ENCODE measurements around the gene RALGPS1. TPM values are rescaled to one million over a fixed set of nuclear protein-coding genes. Genes with fewer than 3 reads are reported as not detected.

RALGPS1 gene
- total RNA-seq, 2 experiments from 2014 or later: 1.9 to 2.2 TPM

DNA sequence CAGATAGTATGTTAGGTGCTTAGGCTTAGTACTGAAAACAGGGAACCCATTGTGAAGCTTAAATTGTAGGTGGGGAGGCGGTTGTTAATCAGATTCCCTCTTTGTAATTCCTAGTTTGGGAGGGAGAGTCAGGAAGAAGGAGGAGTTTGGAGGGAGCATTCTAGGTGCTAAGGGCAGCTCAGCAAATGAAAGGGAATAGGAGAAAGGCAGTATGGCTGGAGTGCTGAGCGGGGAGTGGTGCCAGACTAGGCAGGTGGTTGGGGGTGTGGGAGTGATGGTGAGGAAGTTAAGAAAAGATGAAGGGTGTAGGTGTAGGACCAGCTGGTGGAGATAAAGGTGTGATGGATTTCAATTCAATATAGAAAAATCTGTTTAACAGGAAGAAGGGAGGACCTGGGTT is 338.9 kb downstream of the RALGPS1 start:
- H3K9me3 Mint-ChIP-seq: no peaks in the 10 kb centered on the region
- H3K4me1 Mint-ChIP-seq (ENCODE audit: low read depth): no peaks in the 10 kb centered on the region
- ATAC-seq (no peak), DNase-seq (no peak)
- intact Hi-C loops (cut with micrococcal nuclease): no loop called here
- peaks cover 4% of the 10 kb centered on the region for H3K27me3 Mint-ChIP-seq
- no peaks in the 10 kb centered on the region for H3K36me3 Mint-ChIP-seq (ENCODE audit: low read depth)
- TF ChIP-seq, protein P1, sequence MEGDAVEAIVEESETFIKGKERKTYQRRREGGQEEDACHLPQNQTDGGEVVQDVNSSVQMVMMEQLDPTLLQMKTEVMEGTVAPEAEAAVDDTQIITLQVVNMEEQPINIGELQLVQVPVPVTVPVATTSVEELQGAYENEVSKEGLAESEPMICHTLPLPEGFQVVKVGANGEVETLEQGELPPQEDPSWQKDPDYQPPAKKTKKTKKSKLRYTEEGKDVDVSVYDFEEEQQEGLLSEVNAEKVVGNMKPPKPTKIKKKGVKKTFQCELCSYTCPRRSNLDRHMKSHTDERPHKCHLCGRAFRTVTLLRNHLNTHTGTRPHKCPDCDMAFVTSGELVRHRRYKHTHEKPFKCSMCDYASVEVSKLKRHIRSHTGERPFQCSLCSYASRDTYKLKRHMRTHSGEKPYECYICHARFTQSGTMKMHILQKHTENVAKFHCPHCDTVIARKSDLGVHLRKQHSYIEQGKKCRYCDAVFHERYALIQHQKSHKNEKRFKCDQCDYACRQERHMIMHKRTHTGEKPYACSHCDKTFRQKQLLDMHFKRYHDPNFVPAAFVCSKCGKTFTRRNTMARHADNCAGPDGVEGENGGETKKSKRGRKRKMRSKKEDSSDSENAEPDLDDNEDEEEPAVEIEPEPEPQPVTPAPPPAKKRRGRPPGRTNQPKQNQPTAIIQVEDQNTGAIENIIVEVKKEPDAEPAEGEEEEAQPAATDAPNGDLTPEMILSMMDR (IDR thresholded peaks at IDR 0.05): no peak
- ChIA-PET POLR2A (no interaction called here), CTCF (no interaction called here)
- H3K27ac Mint-ChIP-seq: no peak overlapping the region
- no peak overlapping the region for H3K4me3 Mint-ChIP-seq

DNA sequence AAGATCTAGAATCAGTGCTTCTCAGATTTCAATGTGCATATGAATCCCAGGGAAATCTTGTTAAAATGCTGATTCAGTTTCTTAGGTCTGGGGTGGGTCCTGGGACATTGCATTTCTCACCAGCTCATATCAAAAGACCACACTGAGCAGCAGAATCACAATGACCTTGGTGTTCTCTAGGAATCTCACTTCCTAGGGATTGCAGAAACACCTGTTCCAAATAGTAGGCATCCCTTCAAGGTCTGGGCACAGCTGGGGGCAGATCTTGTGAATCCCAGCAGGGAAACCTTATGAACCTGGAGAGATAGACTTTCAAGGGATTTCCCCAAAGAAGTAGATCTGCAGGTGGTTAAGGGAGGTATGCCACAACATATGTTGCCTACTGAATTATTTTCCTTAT is 341.1 kb downstream of the RALGPS1 start:
- Mint-ChIP-seq H3K27me3 (peaks cover 3% of the 10 kb centered on the region), H3K36me3 (ENCODE audit: low read depth) (no peaks in the 10 kb centered on the region), H3K27ac (no peak overlapping the region), H3K9me3 (no peaks in the 10 kb centered on the region), H3K4me1 (ENCODE audit: low read depth) (no peaks in the 10 kb centered on the region), H3K4me3 (no peak overlapping the region)
- ChIA-PET POLR2A (no interaction called here), CTCF (no interaction called here)
- no peak for DNase-seq
- TF ChIP-seq, protein P1 (IDR thresholded peaks at IDR 0.05): no peak
- ATAC-seq: no peak
- intact Hi-C loops (cut with micrococcal nuclease): no loop called here

DNA sequence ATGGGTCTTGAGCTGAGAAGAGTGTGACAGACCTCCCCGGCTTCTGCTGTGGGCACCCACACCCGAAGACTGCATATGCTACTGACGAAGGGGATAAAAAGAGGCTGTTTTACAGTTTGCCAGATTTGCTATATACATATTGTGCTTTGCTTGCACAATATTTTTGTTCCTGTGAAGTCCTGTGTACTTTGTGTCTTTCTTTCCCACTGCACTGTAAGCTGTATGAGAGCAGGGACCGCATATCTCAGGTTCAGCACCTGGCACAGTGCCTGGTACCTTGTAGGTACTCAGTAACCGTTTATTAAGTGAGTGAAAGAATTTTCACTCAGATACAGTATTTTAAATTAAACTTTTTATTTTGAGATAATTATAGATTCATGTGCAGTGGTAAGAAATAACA is 341.7 kb downstream of the RALGPS1 start:
- no peak overlapping the region for H3K4me3 Mint-ChIP-seq
- POLR2A ChIA-PET: no interaction called here
- DNase-seq (no peak), ATAC-seq (no peak)
- TF ChIP-seq, protein P1 (IDR thresholded peaks at IDR 0.05): no peak
- H3K27ac Mint-ChIP-seq: no peak overlapping the region
- intact Hi-C loops (cut with micrococcal nuclease): no loop called here
- CTCF ChIA-PET: no interaction called here
- no peaks in the 10 kb centered on the region for H3K9me3 Mint-ChIP-seq
- peaks cover 1% of the 10 kb centered on the region for H3K27me3 Mint-ChIP-seq
- H3K36me3 Mint-ChIP-seq (ENCODE audit: low read depth): no peaks in the 10 kb centered on the region
- no peaks in the 10 kb centered on the region for H3K4me1 Mint-ChIP-seq (ENCODE audit: low read depth)

DNA sequence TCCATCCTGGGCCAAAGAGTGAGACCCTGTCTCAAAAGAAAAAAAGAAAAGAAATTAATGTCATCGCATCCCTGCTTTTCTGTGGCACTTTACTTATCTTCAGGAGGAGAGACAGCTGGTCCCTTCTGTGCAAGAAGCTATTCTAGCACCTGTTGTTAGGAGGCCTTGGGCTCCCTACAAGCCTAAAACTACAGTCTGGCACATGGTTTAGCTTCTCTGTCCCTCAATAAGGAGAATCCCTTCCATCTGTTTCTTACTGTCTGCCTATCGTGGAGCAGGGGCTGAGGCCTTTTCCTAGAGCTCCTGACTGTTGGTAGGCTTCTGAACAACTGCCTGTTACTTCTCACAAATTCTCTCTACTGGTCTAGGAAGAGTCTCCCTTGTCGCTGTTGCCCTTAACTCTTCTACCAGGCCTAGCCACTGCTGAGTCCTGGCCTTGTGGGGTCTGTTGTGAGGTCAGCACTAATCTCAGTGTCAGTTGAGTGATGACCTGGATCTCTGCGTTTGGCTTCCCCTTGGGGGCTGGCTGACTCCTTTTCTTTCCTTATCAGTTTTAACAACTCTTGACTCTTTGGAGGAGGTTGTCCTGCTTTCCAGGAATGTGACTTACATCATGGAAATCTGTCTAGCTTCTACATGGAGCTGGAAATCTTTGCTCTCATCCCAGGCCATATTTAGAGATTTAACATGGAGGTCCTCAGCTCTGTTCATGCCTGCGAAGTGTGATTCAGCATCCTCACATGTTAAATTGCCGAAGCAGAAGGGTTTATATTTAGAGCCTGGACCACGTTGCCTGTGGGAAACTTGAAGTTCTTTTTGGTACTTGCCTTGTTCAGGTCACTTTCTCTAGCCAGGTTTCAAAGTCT is 344.3 kb downstream of the RALGPS1 start:
- Mint-ChIP-seq H3K27ac (no peak overlapping the region), H3K36me3 (ENCODE audit: low read depth) (no peaks in the 10 kb centered on the region), H3K4me1 (ENCODE audit: low read depth) (no peaks in the 10 kb centered on the region), H3K4me3 (no peak overlapping the region), H3K27me3 (no peaks in the 10 kb centered on the region), H3K9me3 (no peaks in the 10 kb centered on the region)
- DNase-seq (no peak), ATAC-seq (no peak)
- POLR2A ChIA-PET: no interaction called here
- intact Hi-C loops (cut with micrococcal nuclease): no loop called here
- CTCF ChIA-PET: no interaction called here
- TF ChIP-seq, protein P1 (IDR thresholded peaks at IDR 0.05): no peak

DNA sequence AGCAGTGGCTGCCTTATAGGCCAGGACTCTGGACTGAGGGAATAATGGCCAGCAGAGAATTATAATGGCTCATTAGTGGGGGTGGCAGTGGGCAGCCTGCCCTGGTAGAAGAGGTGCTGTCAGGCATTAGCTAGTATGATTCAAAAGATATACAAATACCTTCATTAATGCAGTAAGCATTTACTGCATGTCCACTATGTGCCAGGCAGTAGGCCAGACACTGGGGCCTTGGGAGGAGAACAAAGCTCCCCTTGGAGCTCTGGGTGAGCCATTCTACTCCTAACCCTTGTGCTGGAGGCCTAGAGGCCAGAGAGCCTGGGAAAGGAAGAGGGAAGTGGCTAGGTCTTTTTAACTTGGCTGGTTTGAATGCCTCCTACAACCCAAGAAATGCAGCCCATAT is 348.0 kb downstream of the RALGPS1 start:
- TF ChIP-seq, protein P1 (IDR thresholded peaks at IDR 0.05): no peak
- CTCF ChIA-PET: interaction anchor here (0.7 to 2.1 kb wide), 2 partner anchors 18 to 322 kb away, joined by 3 to 5 read pairs; no protein-coding TSS in a partner anchor
- intact Hi-C loops (cut with micrococcal nuclease): no loop called here
- no peak for DNase-seq
- no peak overlapping the region for H3K4me3 Mint-ChIP-seq
- no peak overlapping the region for H3K27ac Mint-ChIP-seq
- no peak for ATAC-seq
- no peaks in the 10 kb centered on the region for H3K9me3 Mint-ChIP-seq
- H3K4me1 Mint-ChIP-seq (ENCODE audit: low read depth): no peaks in the 10 kb centered on the region
- POLR2A ChIA-PET: no interaction called here
- no peaks in the 10 kb centered on the region for H3K36me3 Mint-ChIP-seq (ENCODE audit: low read depth)
- H3K27me3 Mint-ChIP-seq: no peaks in the 10 kb centered on the region
